Activated naive CD8-positive, alpha-beta T cell treated with anti-CD3 and anti-CD28 coated beads for 36 hours (primary cell): ENCODE data around the gene GOLGA6L10. TPM values are rescaled to one million over a fixed set of nuclear protein-coding genes. Genes with fewer than 3 reads are reported as not detected.
"Not testable (repeated sequence)": the region's sequence is repeated elsewhere in the genome, so short reads cannot be mapped to it uniquely, and the experiment has no call there.

ENCODE experiments used
- DNase-seq: peaks from one replicate; pipeline ENCODE4 v3.0.0; 2021
- H3K27ac Mint-ChIP-seq: one replicate; pipeline ENCODE4 v1.8.0; 2022; ENCODE audit warnings: mild to moderate bottlenecking, moderate library complexity, mixed read lengths
- H3K27me3 Mint-ChIP-seq: one replicate; pipeline ENCODE4 v1.8.0; 2022; ENCODE audit warnings: mild to moderate bottlenecking, mixed read lengths
- H3K36me3 Mint-ChIP-seq: one replicate; pipeline ENCODE4 v1.8.0; 2021; ENCODE audit warnings: mild to moderate bottlenecking, mixed read lengths
- H3K4me1 Mint-ChIP-seq: one replicate; pipeline ENCODE4 v1.8.0; 2021; ENCODE audit warnings: mixed read lengths
- H3K4me3 Mint-ChIP-seq: one replicate; pipeline ENCODE4 v1.8.0; 2022; ENCODE audit warnings: mild to moderate bottlenecking, moderate library complexity, mixed read lengths
- H3K9me3 Mint-ChIP-seq: one replicate; pipeline ENCODE4 v1.8.0; 2022; ENCODE audit warnings: mixed read lengths
- total RNA-seq, 2 experiments: library from RNA; stranded (reverse); gene quantifications; one replicate each; pipeline ENCODE4 v1.2.3, GENCODE V29; 2021

Gene GOLGA6L10
- total RNA-seq, 2 experiments from 2014 or later: 1.1 to 1.3 TPM

GRCh38 chr15:82317091-82317489, 32.2 kb downstream of the GOLGA6L10 start:
- Mint-ChIP-seq H3K4me3 (no peak overlapping the region), H3K27ac (no peak overlapping the region), H3K9me3 (no peaks in the 10 kb centered on the region), H3K27me3 (no peaks in the 10 kb centered on the region), H3K4me1 (no peaks in the 10 kb centered on the region), H3K36me3 (no peaks in the 10 kb centered on the region)
- DNase-seq: no peak

- H3K4me1 Mint-ChIP-seq, H3K27ac Mint-ChIP-seq, H3K36me3 Mint-ChIP-seq, H3K4me3 Mint-ChIP-seq, DNase-seq, H3K9me3 Mint-ChIP-seq, H3K27me3 Mint-ChIP-seq: not testable (repeated sequence)
Observed at GRCh38 chr15:82316247-82317090, 32.8 kb downstream of the GOLGA6L10 start.

GRCh38 chr15:82315519-82316246, 33.6 kb downstream of the GOLGA6L10 start:
- no peak overlapping the region for H3K27ac Mint-ChIP-seq

GRCh38 chr15:82314769-82315518, 34.3 kb downstream of the GOLGA6L10 start:
- Mint-ChIP-seq H3K9me3 (peaks cover 3% of the 10 kb centered on the region), H3K4me1 (no peaks in the 10 kb centered on the region), H3K36me3 (peaks cover 8% of the 10 kb centered on the region), H3K27me3 (no peaks in the 10 kb centered on the region), H3K27ac (no peak overlapping the region), H3K4me3 (no peak overlapping the region)
- DNase-seq: no peak

More at GRCh38 chr15:82315519-82316246, 33.6 kb downstream of the GOLGA6L10 start:
- no peak for DNase-seq
- no peak overlapping the region for H3K4me3 Mint-ChIP-seq
- H3K9me3 Mint-ChIP-seq: no peaks in the 10 kb centered on the region
- H3K36me3 Mint-ChIP-seq: peaks cover 3% of the 10 kb centered on the region
- no peaks in the 10 kb centered on the region for H3K4me1 Mint-ChIP-seq
- H3K27me3 Mint-ChIP-seq: no peaks in the 10 kb centered on the region

GRCh38 chr15:82313951-82314768, 35.1 kb downstream of the GOLGA6L10 start:
- H3K36me3 Mint-ChIP-seq, H3K27ac Mint-ChIP-seq, H3K4me1 Mint-ChIP-seq, H3K4me3 Mint-ChIP-seq, DNase-seq, H3K9me3 Mint-ChIP-seq, H3K27me3 Mint-ChIP-seq: not testable (repeated sequence)

- no peak for DNase-seq
- H3K9me3 Mint-ChIP-seq: peaks cover 3% of the 10 kb centered on the region
- no peak overlapping the region for H3K27ac Mint-ChIP-seq
- peaks cover 8% of the 10 kb centered on the region for H3K36me3 Mint-ChIP-seq
- no peaks in the 10 kb centered on the region for H3K4me1 Mint-ChIP-seq
- no peaks in the 10 kb centered on the region for H3K27me3 Mint-ChIP-seq
- no peak overlapping the region for H3K4me3 Mint-ChIP-seq
Observed at GRCh38 chr15:82313446-82313845, 35.8 kb downstream of the GOLGA6L10 start.

GRCh38 chr15:82312586-82313349, 36.5 kb downstream of the GOLGA6L10 start:
- Mint-ChIP-seq H3K4me3 (no peak overlapping the region), H3K27ac (no peak overlapping the region), H3K4me1 (no peaks in the 10 kb centered on the region), H3K9me3 (peaks cover 3% of the 10 kb centered on the region), H3K36me3 (peaks cover 8% of the 10 kb centered on the region), H3K27me3 (no peaks in the 10 kb centered on the region)
- no peak for DNase-seq

- H3K4me3 Mint-ChIP-seq, H3K27ac Mint-ChIP-seq, H3K36me3 Mint-ChIP-seq, H3K9me3 Mint-ChIP-seq, H3K4me1 Mint-ChIP-seq, H3K27me3 Mint-ChIP-seq, DNase-seq: not testable (repeated sequence)
Observed at GRCh38 chr15:82311321-82311720, 38.0 kb downstream of the GOLGA6L10 start.

- H3K4me3 Mint-ChIP-seq: no peak overlapping the region
- H3K27ac Mint-ChIP-seq: no peak overlapping the region
- H3K9me3 Mint-ChIP-seq: peaks cover 3% of the 10 kb centered on the region
- peaks cover 8% of the 10 kb centered on the region for H3K36me3 Mint-ChIP-seq
- no peak for DNase-seq
- H3K27me3 Mint-ChIP-seq: no peaks in the 10 kb centered on the region
- no peaks in the 10 kb centered on the region for H3K4me1 Mint-ChIP-seq
Observed at GRCh38 chr15:82309802-82310201, 39.5 kb downstream of the GOLGA6L10 start.

- H3K4me1 Mint-ChIP-seq: no peaks in the 10 kb centered on the region
- peaks cover 8% of the 10 kb centered on the region for H3K36me3 Mint-ChIP-seq
- no peak overlapping the region for H3K27ac Mint-ChIP-seq
- H3K4me3 Mint-ChIP-seq: no peak overlapping the region
- peaks cover 3% of the 10 kb centered on the region for H3K9me3 Mint-ChIP-seq
- no peak for DNase-seq
- H3K27me3 Mint-ChIP-seq: no peaks in the 10 kb centered on the region
Observed at GRCh38 chr15:82307714-82308081, 41.6 kb downstream of the GOLGA6L10 start.

- no peak for DNase-seq
- Mint-ChIP-seq H3K27me3 (no peaks in the 10 kb centered on the region), H3K27ac (no peak overlapping the region), H3K9me3 (peaks cover 3% of the 10 kb centered on the region), H3K4me3 (no peak overlapping the region), H3K4me1 (no peaks in the 10 kb centered on the region), H3K36me3 (peaks cover 8% of the 10 kb centered on the region)
Observed at GRCh38 chr15:82306791-82307713, 42.2 kb downstream of the GOLGA6L10 start.

GRCh38 chr15:82305621-82306048, 43.6 kb downstream of the GOLGA6L10 start:
- Mint-ChIP-seq H3K27ac (no peak overlapping the region), H3K27me3 (no peaks in the 10 kb centered on the region), H3K9me3 (peaks cover 3% of the 10 kb centered on the region), H3K4me1 (no peaks in the 10 kb centered on the region), H3K4me3 (no peak overlapping the region), H3K36me3 (peaks cover 4% of the 10 kb centered on the region)
- no peak for DNase-seq

- Mint-ChIP-seq H3K4me3 (no peak overlapping the region), H3K27ac (no peak overlapping the region), H3K4me1 (no peaks in the 10 kb centered on the region), H3K27me3 (no peaks in the 10 kb centered on the region), H3K36me3 (no peaks in the 10 kb centered on the region), H3K9me3 (no peaks in the 10 kb centered on the region)
- DNase-seq: no peak
Observed at GRCh38 chr15:82304778-82305090, 44.5 kb downstream of the GOLGA6L10 start.
